ENCODE results near the gene NPHP1. TPM values are rescaled to one million over a fixed set of nuclear protein-coding genes. Genes with fewer than 3 reads are reported as not detected.
"Not testable (repeated sequence)": the region's sequence is repeated elsewhere in the genome, so short reads cannot be mapped to it uniquely, and the experiment has no call there.

NPHP1 gene
- total RNA-seq, 1 donor from 2014 or later, result 3.2 TPM

GRCh38 chr2:110126086-110126773, 78.6 kb downstream of the NPHP1 start:
- no peak for DNase-seq

GRCh38 chr2:110124939-110125691, 79.7 kb downstream of the NPHP1 start:
- DNase-seq, result no peak

DNA sequence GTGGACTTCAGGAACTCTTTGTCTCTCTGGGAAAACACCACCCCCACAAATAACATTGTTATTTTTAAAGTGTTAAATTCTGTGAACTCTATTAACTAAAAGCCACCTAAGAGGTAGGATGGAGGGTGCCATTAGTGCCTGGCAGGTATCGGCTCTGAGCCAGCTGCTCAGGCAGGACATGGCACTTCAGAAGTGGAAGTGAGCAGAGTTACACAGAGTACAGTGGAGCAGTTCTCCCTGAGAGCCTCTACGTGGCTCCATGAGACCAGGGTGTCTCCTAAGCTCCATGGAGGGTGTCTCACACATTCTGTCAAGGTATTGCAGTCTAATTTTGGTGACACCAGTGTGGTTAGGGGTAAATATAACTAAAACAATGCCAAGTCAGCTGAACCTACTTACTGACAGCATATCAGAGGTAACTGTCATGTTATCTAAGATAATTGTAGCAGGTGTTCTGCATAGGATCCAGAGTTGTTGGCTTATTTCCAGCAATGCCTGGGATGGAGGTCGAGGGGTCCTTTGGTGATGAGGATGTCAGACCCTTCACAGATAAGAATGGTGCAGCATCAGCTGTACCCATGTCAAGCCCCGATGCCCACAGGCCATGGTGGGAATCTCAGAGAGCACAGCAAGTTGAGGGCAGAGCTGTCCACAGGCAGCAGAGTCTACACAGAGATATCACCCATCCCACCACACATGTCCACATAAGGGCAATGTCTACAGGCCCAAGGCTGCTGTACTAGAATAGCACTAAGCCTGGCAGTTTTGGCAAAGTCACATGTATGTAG, 80.6 kb downstream of the NPHP1 start:
- DNase-seq, result no peak

DNA sequence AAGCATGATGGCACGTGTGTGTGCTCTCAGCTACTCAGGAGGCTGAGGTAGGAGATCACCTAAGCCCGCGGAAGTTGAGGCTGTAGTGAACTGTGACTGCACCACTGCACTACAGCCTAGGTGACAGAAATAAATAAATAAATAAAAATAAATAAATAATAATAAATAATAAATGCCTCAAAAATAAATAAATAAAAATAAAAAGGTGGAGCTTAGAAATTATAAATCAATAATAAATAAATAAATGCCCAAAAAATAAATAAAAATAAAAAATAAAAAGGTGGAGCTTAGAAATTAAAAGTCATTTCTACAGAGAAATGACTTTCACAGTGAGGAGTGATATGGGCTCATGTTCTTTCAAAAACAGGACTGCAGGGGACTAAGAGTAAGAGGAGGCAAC, 83.2 kb downstream of the NPHP1 start:
- no peak for DNase-seq

GRCh38 chr2:110121052-110121334, 83.8 kb downstream of the NPHP1 start:
- DNase-seq, result no peak

GRCh38 chr2:110120171-110121051, 84.4 kb downstream of the NPHP1 start:
- DNase-seq, result no peak

- DNase-seq, result no peak
Measured at GRCh38 chr2:110116033-110116710, 88.6 kb downstream of the NPHP1 start.

- DNase-seq, result no peak
Measured at GRCh38 chr2:110115291-110116032, 89.4 kb downstream of the NPHP1 start, which contains the start of gene MALL. TSS of gene MALL (minus strand) at chr2:110115822. CDS start at chr2:110115792, 30 bp downstream.

DNA sequence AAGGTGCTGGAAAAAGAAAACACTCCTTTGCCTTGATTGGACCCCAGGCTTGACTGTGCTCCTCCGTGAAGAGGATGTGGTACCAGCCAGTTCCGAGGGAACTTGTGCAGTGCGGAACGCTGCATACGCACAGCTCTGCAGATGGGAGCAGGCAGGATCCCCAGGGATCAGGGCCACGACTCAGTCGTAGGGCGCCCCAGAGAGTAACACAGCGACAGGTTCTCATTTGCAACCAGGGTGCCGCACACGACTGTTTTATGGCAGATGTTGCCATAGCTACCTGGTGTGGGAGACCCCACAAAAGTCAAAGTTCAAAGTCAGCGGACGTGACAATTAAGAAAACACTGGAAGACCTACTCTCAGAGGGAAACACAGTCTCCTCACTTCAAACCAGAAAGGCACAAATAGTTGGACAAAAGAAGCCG, 90.0 kb downstream of the NPHP1 start:
- DNase-seq, result no peak

DNA sequence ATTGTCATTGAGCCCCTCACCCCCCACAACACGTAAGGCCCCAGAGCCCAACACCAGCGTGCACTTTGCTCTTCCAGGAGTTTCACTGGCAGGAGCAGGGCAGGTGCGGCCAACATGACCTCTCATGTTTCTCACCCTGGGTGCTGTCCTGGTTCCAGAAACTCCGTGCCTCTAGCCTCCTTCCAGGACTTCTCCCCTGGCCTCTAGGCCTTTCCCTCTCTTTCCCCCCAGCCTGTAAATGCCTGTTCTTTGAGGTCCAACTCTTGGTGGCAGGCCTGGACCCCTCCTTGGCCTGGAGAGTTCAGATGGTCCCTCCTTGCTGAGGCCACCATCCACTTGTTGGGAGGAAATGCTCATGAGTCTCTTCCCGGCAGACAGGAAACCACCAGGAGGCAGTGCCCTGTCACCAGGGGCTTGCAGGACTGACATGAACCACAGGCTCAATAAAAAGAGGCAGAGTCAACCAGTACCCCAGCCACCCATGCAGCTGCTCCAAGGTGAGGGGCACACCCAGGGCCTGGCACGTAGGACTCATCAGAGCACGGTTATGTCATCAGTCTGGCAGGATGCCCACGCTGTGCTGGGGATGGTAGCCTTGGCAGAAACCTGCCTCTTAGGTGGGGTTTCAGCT, 90.7 kb downstream of the NPHP1 start:
- no peak for DNase-seq

DNA sequence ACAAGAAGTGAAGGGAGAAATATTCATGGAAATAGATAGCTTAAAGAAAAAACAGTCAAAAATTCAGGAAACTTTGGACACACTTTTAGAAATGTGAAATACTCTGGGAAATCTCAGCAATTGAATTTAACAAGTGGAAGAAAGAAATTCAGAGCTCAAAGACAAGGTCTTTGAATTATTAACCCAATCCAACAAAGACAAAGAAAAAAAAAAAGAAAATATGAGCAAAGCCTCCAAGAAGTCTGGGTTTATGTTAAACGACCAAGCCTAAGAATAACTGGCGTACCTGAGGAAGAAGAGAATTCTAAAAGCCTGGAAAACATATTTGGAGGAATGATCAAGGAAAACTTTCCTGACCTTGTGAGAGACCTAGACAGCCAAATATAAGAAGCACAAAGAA, 96.5 kb downstream of the NPHP1 start:
- DNase-seq, result not testable (repeated sequence)

GRCh38 chr2:110107092-110108079, 97.4 kb downstream of the NPHP1 start:
- no peak for DNase-seq

GRCh38 chr2:110106642-110107041, 98.2 kb downstream of the NPHP1 start:
- no peak for DNase-seq

- DNase-seq, result no peak
Measured at GRCh38 chr2:110105608-110106467, 99.0 kb downstream of the NPHP1 start.

GRCh38 chr2:110105183-110105582, 99.6 kb downstream of the NPHP1 start:
- no peak for DNase-seq

DNA sequence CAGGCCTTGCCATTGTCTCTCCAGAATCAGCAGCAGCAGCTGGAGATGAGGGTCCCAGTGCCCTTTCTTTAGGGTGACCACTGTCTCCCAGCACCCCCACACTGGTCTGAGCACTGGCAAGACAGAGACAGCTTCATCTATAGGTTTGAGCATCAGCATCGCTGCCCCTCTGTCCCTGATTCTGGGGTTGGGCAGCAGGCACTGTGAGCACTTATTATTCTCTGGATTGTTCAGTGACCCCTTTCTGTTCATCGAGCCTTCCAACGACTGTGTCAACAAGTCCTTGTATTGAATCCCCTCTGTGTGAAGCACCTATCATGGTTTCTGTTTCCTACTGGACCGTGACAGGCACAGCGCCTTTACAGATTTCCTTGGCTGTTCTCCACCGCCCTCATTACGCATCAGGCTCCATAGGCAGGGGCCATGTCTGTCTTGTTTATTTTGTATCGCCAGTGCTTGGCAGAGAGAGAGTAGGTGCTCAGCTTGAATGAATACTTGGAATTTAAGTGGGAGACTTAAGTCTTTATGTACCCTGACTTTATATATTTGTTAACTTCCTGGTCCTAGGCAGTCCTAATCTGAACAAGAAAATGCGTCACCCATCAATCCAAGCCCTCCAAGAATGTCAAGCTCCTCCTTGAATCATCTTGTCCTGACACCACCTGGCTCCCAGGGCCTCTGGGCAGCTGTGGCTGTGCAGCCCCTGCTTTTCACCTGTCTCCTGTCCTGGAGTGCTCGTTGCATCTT, 100.6 kb downstream of the NPHP1 start:
- DNase-seq, result no peak
